ENCODE results near the gene RDH12.

- no peak for TF ChIP-seq CTCF (conservative IDR thresholded peaks at IDR 0.05; ENCODE audit: low read length)
- no peak for TF ChIP-seq EZH2phosphoT487 (IDR thresholded peaks at IDR 0.05; ENCODE audit: borderline replicate concordance, low read depth, low read length)
Measured at GRCh38 chr14:67719866-67720265, 18.2 kb downstream of the RDH12 start.
